ENCODE data around the gene SCG5.

SCG5 gene

DNA sequence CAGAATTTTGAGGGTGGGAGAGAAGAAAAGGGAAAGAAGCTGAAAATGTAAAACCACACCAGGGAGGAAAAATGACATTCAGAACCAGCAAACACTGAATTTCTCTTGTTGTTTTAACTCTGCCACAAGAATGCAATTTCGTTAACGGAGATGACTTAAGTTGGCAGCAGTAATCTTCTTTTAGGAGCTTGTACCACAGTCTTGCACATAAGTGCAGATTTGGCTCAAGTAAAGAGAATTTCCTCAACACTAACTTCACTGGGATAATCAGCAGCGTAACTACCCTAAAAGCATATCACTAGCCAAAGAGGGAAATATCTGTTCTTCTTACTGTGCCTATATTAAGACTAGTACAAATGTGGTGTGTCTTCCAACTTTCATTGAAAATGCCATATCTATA lies 91.8 kb downstream of the SCG5 start (continued):
- TF ChIP-seq, protein P1, sequence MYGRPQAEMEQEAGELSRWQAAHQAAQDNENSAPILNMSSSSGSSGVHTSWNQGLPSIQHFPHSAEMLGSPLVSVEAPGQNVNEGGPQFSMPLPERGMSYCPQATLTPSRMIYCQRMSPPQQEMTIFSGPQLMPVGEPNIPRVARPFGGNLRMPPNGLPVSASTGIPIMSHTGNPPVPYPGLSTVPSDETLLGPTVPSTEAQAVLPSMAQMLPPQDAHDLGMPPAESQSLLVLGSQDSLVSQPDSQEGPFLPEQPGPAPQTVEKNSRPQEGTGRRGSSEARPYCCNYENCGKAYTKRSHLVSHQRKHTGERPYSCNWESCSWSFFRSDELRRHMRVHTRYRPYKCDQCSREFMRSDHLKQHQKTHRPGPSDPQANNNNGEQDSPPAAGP (tag by site-specific recombination; IDR thresholded peaks at IDR 0.05) = no peak
- no peak for TF ChIP-seq ZNF626 (tag by site-specific recombination; IDR thresholded peaks at IDR 0.05)
- no peak for TF ChIP-seq ZNF354C (tag by site-specific recombination; IDR thresholded peaks at IDR 0.05; ENCODE audit: borderline replicate concordance, low read depth)
- no peak for TF ChIP-seq KLF8 (tag by site-specific recombination; IDR thresholded peaks at IDR 0.05)
- TF ChIP-seq ZNF549 (tag by site-specific recombination; IDR thresholded peaks at IDR 0.05) = no peak
- TF ChIP-seq, protein P2, sequence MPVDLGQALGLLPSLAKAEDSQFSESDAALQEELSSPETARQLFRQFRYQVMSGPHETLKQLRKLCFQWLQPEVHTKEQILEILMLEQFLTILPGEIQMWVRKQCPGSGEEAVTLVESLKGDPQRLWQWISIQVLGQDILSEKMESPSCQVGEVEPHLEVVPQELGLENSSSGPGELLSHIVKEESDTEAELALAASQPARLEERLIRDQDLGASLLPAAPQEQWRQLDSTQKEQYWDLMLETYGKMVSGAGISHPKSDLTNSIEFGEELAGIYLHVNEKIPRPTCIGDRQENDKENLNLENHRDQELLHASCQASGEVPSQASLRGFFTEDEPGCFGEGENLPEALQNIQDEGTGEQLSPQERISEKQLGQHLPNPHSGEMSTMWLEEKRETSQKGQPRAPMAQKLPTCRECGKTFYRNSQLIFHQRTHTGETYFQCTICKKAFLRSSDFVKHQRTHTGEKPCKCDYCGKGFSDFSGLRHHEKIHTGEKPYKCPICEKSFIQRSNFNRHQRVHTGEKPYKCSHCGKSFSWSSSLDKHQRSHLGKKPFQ (tag by site-specific recombination; IDR thresholded peaks at IDR 0.05) = no peak
- no peak for TF ChIP-seq ZNF239 (tag by site-specific recombination; IDR thresholded peaks at IDR 0.05)

DNA sequence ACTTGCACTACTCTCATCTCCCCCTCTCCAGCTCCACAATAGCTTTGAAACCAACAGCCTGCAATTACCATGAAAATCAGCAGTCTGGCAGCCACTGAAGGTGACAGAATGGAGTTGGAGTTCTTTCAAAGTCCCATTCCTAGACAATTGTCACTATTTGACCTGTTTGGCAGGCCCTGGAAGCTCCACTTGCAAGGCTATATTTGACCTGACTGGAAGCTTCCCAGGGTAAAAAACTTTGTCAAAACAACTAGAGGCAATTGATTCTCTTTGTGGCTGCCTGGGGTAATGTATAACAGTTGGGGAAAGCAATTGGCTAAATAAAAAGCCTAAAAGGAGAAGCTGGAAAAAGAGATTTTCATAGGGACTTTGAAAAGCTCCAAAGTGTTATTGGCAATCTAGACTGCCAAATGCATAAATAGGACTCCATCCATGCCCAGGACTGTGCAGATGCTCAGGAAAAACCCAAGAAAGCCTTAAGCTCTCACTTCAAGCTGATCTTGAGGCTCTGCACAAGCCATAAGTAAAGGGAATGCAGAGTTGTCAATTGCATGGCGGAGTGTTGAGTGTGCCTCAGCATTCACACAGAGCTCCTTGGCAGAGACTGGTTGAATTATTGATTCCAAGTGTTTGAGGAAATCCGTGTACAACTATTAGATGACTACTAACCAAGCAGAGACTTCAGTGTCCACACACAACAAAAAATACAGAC lies 94.6 kb downstream of the SCG5 start:
- no peak for TF ChIP-seq ZNF23 (tag by site-specific recombination; IDR thresholded peaks at IDR 0.05; ENCODE audit: borderline replicate concordance)
- TF ChIP-seq ZNF501 (tag by site-specific recombination; IDR thresholded peaks at IDR 0.05) = no peak
- TF ChIP-seq ZNF596 (tag by site-specific recombination; IDR thresholded peaks at IDR 0.05) = no peak
- TF ChIP-seq, protein P3, sequence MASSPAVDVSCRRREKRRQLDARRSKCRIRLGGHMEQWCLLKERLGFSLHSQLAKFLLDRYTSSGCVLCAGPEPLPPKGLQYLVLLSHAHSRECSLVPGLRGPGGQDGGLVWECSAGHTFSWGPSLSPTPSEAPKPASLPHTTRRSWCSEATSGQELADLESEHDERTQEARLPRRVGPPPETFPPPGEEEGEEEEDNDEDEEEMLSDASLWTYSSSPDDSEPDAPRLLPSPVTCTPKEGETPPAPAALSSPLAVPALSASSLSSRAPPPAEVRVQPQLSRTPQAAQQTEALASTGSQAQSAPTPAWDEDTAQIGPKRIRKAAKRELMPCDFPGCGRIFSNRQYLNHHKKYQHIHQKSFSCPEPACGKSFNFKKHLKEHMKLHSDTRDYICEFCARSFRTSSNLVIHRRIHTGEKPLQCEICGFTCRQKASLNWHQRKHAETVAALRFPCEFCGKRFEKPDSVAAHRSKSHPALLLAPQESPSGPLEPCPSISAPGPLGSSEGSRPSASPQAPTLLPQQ (tag by site-specific recombination; IDR thresholded peaks at IDR 0.05) = no peak
- TF ChIP-seq, protein P4, sequence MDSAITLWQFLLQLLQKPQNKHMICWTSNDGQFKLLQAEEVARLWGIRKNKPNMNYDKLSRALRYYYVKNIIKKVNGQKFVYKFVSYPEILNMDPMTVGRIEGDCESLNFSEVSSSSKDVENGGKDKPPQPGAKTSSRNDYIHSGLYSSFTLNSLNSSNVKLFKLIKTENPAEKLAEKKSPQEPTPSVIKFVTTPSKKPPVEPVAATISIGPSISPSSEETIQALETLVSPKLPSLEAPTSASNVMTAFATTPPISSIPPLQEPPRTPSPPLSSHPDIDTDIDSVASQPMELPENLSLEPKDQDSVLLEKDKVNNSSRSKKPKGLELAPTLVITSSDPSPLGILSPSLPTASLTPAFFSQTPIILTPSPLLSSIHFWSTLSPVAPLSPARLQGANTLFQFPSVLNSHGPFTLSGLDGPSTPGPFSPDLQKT (IDR thresholded peaks at IDR 0.05; ENCODE audit: borderline replicate concordance, low read depth, low read length) = no peak
- no peak for TF ChIP-seq ZNF433 (tag by site-specific recombination; IDR thresholded peaks at IDR 0.05; ENCODE audit: low read depth)
- no peak for TF ChIP-seq ZNF140 (tag by site-specific recombination; IDR thresholded peaks at IDR 0.05)
- no peak for TF ChIP-seq KLF9 (tag by site-specific recombination; IDR thresholded peaks at IDR 0.05; ENCODE audit: low read depth)
- no peak for TF ChIP-seq ZFHX2 (tag by site-specific recombination; conservative IDR thresholded peaks at IDR 0.05)
- no peak for TF ChIP-seq SP7 (tag by site-specific recombination; IDR thresholded peaks at IDR 0.05)
- TF ChIP-seq, protein P5, sequence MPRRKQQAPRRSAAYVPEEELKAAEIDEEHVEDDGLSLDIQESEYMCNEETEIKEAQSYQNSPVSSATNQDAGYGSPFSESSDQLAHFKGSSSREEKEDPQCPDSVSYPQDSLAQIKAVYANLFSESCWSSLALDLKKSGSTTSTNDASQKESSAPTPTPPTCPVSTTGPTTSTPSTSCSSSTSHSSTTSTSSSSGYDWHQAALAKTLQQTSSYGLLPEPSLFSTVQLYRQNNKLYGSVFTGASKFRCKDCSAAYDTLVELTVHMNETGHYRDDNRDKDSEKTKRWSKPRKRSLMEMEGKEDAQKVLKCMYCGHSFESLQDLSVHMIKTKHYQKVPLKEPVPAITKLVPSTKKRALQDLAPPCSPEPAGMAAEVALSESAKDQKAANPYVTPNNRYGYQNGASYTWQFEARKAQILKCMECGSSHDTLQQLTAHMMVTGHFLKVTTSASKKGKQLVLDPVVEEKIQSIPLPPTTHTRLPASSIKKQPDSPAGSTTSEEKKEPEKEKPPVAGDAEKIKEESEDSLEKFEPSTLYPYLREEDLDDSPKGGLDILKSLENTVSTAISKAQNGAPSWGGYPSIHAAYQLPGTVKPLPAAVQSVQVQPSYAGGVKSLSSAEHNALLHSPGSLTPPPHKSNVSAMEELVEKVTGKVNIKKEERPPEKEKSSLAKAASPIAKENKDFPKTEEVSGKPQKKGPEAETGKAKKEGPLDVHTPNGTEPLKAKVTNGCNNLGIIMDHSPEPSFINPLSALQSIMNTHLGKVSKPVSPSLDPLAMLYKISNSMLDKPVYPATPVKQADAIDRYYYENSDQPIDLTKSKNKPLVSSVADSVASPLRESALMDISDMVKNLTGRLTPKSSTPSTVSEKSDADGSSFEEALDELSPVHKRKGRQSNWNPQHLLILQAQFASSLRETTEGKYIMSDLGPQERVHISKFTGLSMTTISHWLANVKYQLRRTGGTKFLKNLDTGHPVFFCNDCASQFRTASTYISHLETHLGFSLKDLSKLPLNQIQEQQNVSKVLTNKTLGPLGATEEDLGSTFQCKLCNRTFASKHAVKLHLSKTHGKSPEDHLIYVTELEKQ (tag by site-specific recombination; IDR thresholded peaks at IDR 0.05; ENCODE audit: borderline replicate concordance) = no peak
- no peak for TF ChIP-seq ZSCAN30 (tag by site-specific recombination; IDR thresholded peaks at IDR 0.05)
- TF ChIP-seq KLF10 (tag by site-specific recombination; IDR thresholded peaks at IDR 0.05) = no peak
- TF ChIP-seq ZNF324 (tag by site-specific recombination; IDR thresholded peaks at IDR 0.05) = no peak
- TF ChIP-seq ZNF146 (tag by site-specific recombination; IDR thresholded peaks at IDR 0.05) = no peak
- no peak for TF ChIP-seq ZNF404 (tag by site-specific recombination; IDR thresholded peaks at IDR 0.05)
- TF ChIP-seq, protein P6, sequence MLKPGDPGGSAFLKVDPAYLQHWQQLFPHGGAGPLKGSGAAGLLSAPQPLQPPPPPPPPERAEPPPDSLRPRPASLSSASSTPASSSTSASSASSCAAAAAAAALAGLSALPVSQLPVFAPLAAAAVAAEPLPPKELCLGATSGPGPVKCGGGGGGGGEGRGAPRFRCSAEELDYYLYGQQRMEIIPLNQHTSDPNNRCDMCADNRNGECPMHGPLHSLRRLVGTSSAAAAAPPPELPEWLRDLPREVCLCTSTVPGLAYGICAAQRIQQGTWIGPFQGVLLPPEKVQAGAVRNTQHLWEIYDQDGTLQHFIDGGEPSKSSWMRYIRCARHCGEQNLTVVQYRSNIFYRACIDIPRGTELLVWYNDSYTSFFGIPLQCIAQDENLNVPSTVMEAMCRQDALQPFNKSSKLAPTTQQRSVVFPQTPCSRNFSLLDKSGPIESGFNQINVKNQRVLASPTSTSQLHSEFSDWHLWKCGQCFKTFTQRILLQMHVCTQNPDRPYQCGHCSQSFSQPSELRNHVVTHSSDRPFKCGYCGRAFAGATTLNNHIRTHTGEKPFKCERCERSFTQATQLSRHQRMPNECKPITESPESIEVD (tag by site-specific recombination; IDR thresholded peaks at IDR 0.05) = no peak
- no peak for TF ChIP-seq ZNF768 (tag by site-specific recombination; IDR thresholded peaks at IDR 0.05)
- POLR2A ChIA-PET = interaction anchor here (0.6 kb wide), 1 partner anchor 83 kb away, joined by 6 read pairs; no protein-coding TSS in a partner anchor
- H3K36me3 ChIP-seq (ENCODE audit: control insufficient read depth in 2 of 2, insufficient read depth in 1 of 2, low read length in 2 of 2) = no peaks in the 10 kb centered on the region
- CTCF ChIA-PET = interaction anchor here (0.6 kb wide), 1 partner anchor 74 kb away, joined by 4 read pairs; no protein-coding TSS in a partner anchor
- H3K4me1 ChIP-seq (ENCODE audit: control insufficient read depth, insufficient read depth, low read length) = no peaks in the 10 kb centered on the region
- H3K27ac ChIP-seq (ENCODE audit: extremely low read depth, low read depth, low read length) = no peak overlapping the region
- no peak overlapping the region for H3K4me3 ChIP-seq (ENCODE audit: low read depth, low read length)
- no peaks in the 10 kb centered on the region for H3K9me3 ChIP-seq (ENCODE audit: control insufficient read depth, insufficient read depth, low read depth, low read length)
